Liver (tissue), 9 donors: ENCODE data around the gene LHX2. TPM values are rescaled to one million over a fixed set of nuclear protein-coding genes. Genes with fewer than 3 reads are reported as not detected.

Experiments used
- DNase-seq: peaks from one replicate; pipeline ENCODE4 v3.0.0-alpha.2; 2017; ENCODE audit warnings: low spot score
- H3K27ac ChIP-seq, 2 donors: one replicate each; pipeline ENCODE4 v1.7.0; 2013; ENCODE audit warnings: inconsistent platforms in 2 of 2, low read length in 2 of 2, control low read depth in 1 of 2, low read depth in 1 of 2, mild to moderate bottlenecking in 1 of 2
- H3K27me3 ChIP-seq, 4 donors: one replicate each; pipeline versions ENCODE4 v1.6.1 to v1.7.0; 2013; ENCODE audit warnings: low read length in 3 of 4, inconsistent platforms in 1 of 4, mild to moderate bottlenecking in 1 of 4, moderate library complexity in 1 of 4; ENCODE audit not compliant: control insufficient read depth in 4 of 4, insufficient read depth in 4 of 4
- H3K36me3 ChIP-seq, 4 donors: one replicate each; pipeline versions ENCODE4 v1.6.1 to v1.7.0; 2013; ENCODE audit warnings: low read length in 3 of 4, mild to moderate bottlenecking in 3 of 4, low read depth in 1 of 4, moderate library complexity in 1 of 4; ENCODE audit not compliant: control insufficient read depth in 4 of 4, insufficient read depth in 3 of 4
- H3K4me1 ChIP-seq, 4 donors: one replicate each; pipeline versions ENCODE4 v1.6.1 to v1.7.0; 2013; ENCODE audit warnings: low read length in 3 of 4, mild to moderate bottlenecking in 3 of 4, moderate library complexity in 1 of 4; ENCODE audit not compliant: control insufficient read depth in 4 of 4, insufficient read depth in 4 of 4
- H3K4me3 ChIP-seq, 3 donors: one replicate each; pipeline versions ENCODE4 v1.6.1 to v1.7.0; 2013; ENCODE audit warnings: low read length in 3 of 3, control low read depth in 1 of 3, low read depth in 1 of 3, mild to moderate bottlenecking in 1 of 3
- H3K9ac ChIP-seq, 2 donors: one replicate each; pipeline ENCODE4 v1.7.0; 2013; ENCODE audit warnings: low read length in 2 of 2, mild to moderate bottlenecking in 2 of 2, moderate library complexity in 2 of 2, control low read depth in 1 of 2, low read depth in 1 of 2
- H3K9me3 ChIP-seq, 4 donors: one replicate each; pipeline versions ENCODE4 v1.6.1 to v1.7.0; 2013; ENCODE audit warnings: low read length in 3 of 4; ENCODE audit not compliant: control insufficient read depth in 4 of 4
- EGR1 ChIP-seq, 2 donors: IDR thresholded peaks; 2 replicates each; pipeline ENCODE4 v1.6.1; 2016 to 2018; ENCODE audit warnings: antibody characterized with exemption in 2 of 2, low read depth in 2 of 2
- FOXA1 ChIP-seq: IDR thresholded peaks from 2 replicates; pipeline ENCODE4 v1.6.1; 2016; ENCODE audit warnings: antibody characterized with exemption
- FOXA2 ChIP-seq: IDR thresholded peaks from 2 replicates; pipeline ENCODE4 v1.6.1; 2016; ENCODE audit warnings: antibody characterized with exemption
- GABPA ChIP-seq, 2 donors: IDR thresholded peaks in 1 of 2; conservative IDR thresholded peaks in 1 of 2; 2 replicates each; pipeline ENCODE4 v1.6.1; 2016; ENCODE audit warnings: antibody characterized with exemption in 2 of 2, mild to moderate bottlenecking in 1 of 2, moderate library complexity in 1 of 2
- HNF4A ChIP-seq, 2 donors: conservative IDR thresholded peaks; 2 replicates each; pipeline ENCODE4 v1.6.1; 2016; ENCODE audit warnings: antibody characterized with exemption in 2 of 2, mild to moderate bottlenecking in 2 of 2
- HNF4G ChIP-seq: IDR thresholded peaks from 2 replicates; pipeline ENCODE4 v1.6.1; 2016; ENCODE audit warnings: antibody characterized with exemption
- JUND ChIP-seq, 2 donors: IDR thresholded peaks; 2 replicates each; pipeline ENCODE4 v1.6.1; 2016; ENCODE audit warnings: antibody characterized with exemption in 2 of 2
- MAX ChIP-seq: IDR thresholded peaks from 2 replicates; pipeline ENCODE4 v1.6.1; 2016; ENCODE audit warnings: antibody characterized with exemption
- NR2F2 ChIP-seq: IDR thresholded peaks from 2 replicates; pipeline ENCODE4 v1.6.1; 2016; ENCODE audit warnings: antibody characterized with exemption
- RAD21 ChIP-seq, 2 donors: IDR thresholded peaks; 2 replicates each; pipeline ENCODE4 v1.6.1; 2016; ENCODE audit warnings: antibody characterized with exemption in 2 of 2, mild to moderate bottlenecking in 2 of 2
- RXRA ChIP-seq, 2 donors: IDR thresholded peaks; 2 replicates each; pipeline ENCODE4 v1.6.1; 2017 to 2018; ENCODE audit warnings: antibody characterized with exemption in 2 of 2, mild to moderate bottlenecking in 1 of 2
- SP1 ChIP-seq: IDR thresholded peaks from 2 replicates; pipeline ENCODE4 v1.6.1; 2018; ENCODE audit warnings: antibody characterized with exemption, mild to moderate bottlenecking
- YY1 ChIP-seq: IDR thresholded peaks from 2 replicates; pipeline ENCODE4 v1.6.1; 2016; ENCODE audit warnings: antibody characterized with exemption, mild to moderate bottlenecking
- WGBS: extraction: QIAGEN DNeasy Blood & Tissue Kit; methylation state at CpG from one replicate; pipeline ENCODE4 v1.1.7; 2013; 5-methylcytosine and 5-hydroxymethylcytosine counted together
- polyA plus RNA-seq, 2 donors: library from polyadenylated mRNA; stranded (reverse) in 1 of 2; unstranded in 1 of 2; fragments of 200-250 nt in 1 of 2; fragments of >200 nt in 1 of 2; fragmentation: Nextera tagmentation in 1 of 2; extraction: Ambion mirVana in 1 of 2; gene quantifications; one replicate each; pipeline versions ENCODE4 v1.2.1 to v1.2.3, GENCODE V29; 2013 to 2015
- total RNA-seq, 2 donors: library from RNA; depleted of rRNA; stranded (reverse); fragments of >200 nt; gene quantifications; one replicate each; pipeline ENCODE4 v1.2.3, GENCODE V29; 2014
- TF ChIP-seq, protein P1 (sequence below): fragments of 150-350 bp; IDR thresholded peaks from 2 replicates; pipeline ENCODE4 v1.5.1; 2017; ENCODE audit warnings: improper control_type of control experiment, low read depth, low read length; ENCODE audit not compliant: missing input control
- TF ChIP-seq, protein P2 (sequence below): IDR thresholded peaks from 2 replicates; pipeline ENCODE4 v1.6.1; 2016; ENCODE audit warnings: antibody characterized with exemption
- TF ChIP-seq, protein P3 (sequence below): IDR thresholded peaks from 2 replicates; pipeline ENCODE4 v1.6.1; 2016; ENCODE audit warnings: antibody characterized with exemption
- donor health status: healthy.
- donor health status: healthy.
- donor health status: healthy.
- donor health status: healthy.
- donor health status: healthy.

LHX2 gene
- total and polyA plus RNA-seq, 4 donors: 2.0 to 2.5 (median 2.1) TPM

GRCh38 chr9:123997665-123998277 lies 13.8 kb upstream of the LHX2 start:
- H3K27me3 ChIP-seq: peaks cover 0 to 20% (median 12%) of the 10 kb centered on the region in 4 donors
- 9% methylated on average over 15 of the region's 15 CpGs for WGBS
- TF ChIP-seq FOXA2: no peak
- no peak for TF ChIP-seq GABPA (IDR thresholded peaks at IDR 0.05 in 1 of 2, conservative IDR thresholded peaks at IDR 0.05 in 1 of 2)
- no peak for TF ChIP-seq NR2F2
- TF ChIP-seq HNF4A (conservative IDR thresholded peaks at IDR 0.05): no peak
- no peak for TF ChIP-seq JUND (IDR thresholded peaks at IDR 0.05)
- no peak for TF ChIP-seq EGR1 (IDR thresholded peaks at IDR 0.05; ENCODE audit: low read depth in 2 of 2)
- no peak for TF ChIP-seq RXRA (IDR thresholded peaks at IDR 0.05)
- no peak for TF ChIP-seq SP1
- TF ChIP-seq, protein P1, sequence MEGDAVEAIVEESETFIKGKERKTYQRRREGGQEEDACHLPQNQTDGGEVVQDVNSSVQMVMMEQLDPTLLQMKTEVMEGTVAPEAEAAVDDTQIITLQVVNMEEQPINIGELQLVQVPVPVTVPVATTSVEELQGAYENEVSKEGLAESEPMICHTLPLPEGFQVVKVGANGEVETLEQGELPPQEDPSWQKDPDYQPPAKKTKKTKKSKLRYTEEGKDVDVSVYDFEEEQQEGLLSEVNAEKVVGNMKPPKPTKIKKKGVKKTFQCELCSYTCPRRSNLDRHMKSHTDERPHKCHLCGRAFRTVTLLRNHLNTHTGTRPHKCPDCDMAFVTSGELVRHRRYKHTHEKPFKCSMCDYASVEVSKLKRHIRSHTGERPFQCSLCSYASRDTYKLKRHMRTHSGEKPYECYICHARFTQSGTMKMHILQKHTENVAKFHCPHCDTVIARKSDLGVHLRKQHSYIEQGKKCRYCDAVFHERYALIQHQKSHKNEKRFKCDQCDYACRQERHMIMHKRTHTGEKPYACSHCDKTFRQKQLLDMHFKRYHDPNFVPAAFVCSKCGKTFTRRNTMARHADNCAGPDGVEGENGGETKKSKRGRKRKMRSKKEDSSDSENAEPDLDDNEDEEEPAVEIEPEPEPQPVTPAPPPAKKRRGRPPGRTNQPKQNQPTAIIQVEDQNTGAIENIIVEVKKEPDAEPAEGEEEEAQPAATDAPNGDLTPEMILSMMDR: no peak

GRCh38 chr9:123998278-123998925 lies 13.2 kb upstream of the LHX2 start:
- H3K4me3 ChIP-seq: no peak overlapping the region
- WGBS: 35% methylated on average over 6 of the region's 6 CpGs
- H3K36me3 ChIP-seq: no peaks in the 10 kb centered on the region
- TF ChIP-seq, protein P2, sequence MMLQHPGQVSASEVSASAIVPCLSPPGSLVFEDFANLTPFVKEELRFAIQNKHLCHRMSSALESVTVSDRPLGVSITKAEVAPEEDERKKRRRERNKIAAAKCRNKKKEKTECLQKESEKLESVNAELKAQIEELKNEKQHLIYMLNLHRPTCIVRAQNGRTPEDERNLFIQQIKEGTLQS: no peak
- TF ChIP-seq RAD21 (IDR thresholded peaks at IDR 0.05) (no peak), HNF4G (no peak), HNF4A (conservative IDR thresholded peaks at IDR 0.05) (no peak), YY1 (no peak), JUND (IDR thresholded peaks at IDR 0.05) (no peak), EGR1 (IDR thresholded peaks at IDR 0.05; ENCODE audit: low read depth in 2 of 2) (no peak), GABPA (IDR thresholded peaks at IDR 0.05 in 1 of 2, conservative IDR thresholded peaks at IDR 0.05 in 1 of 2) (no peak), MAX (no peak), FOXA1 (no peak), RXRA (IDR thresholded peaks at IDR 0.05) (no peak), FOXA2 (no peak)
- TF ChIP-seq, protein P1: no peak
- TF ChIP-seq, protein P3, sequence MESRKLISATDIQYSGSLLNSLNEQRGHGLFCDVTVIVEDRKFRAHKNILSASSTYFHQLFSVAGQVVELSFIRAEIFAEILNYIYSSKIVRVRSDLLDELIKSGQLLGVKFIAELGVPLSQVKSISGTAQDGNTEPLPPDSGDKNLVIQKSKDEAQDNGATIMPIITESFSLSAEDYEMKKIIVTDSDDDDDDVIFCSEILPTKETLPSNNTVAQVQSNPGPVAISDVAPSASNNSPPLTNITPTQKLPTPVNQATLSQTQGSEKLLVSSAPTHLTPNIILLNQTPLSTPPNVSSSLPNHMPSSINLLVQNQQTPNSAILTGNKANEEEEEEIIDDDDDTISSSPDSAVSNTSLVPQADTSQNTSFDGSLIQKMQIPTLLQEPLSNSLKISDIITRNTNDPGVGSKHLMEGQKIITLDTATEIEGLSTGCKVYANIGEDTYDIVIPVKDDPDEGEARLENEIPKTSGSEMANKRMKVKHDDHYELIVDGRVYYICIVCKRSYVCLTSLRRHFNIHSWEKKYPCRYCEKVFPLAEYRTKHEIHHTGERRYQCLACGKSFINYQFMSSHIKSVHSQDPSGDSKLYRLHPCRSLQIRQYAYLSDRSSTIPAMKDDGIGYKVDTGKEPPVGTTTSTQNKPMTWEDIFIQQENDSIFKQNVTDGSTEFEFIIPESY: no peak
- DNase-seq: no peak
- peaks cover 0 to 20% (median 12%) of the 10 kb centered on the region in 4 donors for H3K27me3 ChIP-seq
- H3K27ac ChIP-seq: no peak overlapping the region
- peaks cover 2 to 22% (median 12%) of the 10 kb centered on the region in 4 donors for H3K4me1 ChIP-seq
- H3K9me3 ChIP-seq: no peaks in the 10 kb centered on the region
- no peak overlapping the region for H3K9ac ChIP-seq

More at GRCh38 chr9:123997665-123998277, 13.8 kb upstream of the LHX2 start:
- Histone ChIP-seq H3K9ac (no peak overlapping the region), H3K36me3 (no peaks in the 10 kb centered on the region), H3K4me3 (no peak overlapping the region), H3K9me3 (no peaks in the 10 kb centered on the region), H3K4me1 (peaks cover 2 to 22% (median 12%) of the 10 kb centered on the region in 4 donors), H3K27ac (peak overlapping the region in 1 of 2 donors; percentile 13)
- DNase-seq: no peak
